ENCODE measurements around the gene CDYL.
A peak's percentile ranks its signal among the peaks of the same experiment; 100 is the strongest.

CDYL gene

DNA sequence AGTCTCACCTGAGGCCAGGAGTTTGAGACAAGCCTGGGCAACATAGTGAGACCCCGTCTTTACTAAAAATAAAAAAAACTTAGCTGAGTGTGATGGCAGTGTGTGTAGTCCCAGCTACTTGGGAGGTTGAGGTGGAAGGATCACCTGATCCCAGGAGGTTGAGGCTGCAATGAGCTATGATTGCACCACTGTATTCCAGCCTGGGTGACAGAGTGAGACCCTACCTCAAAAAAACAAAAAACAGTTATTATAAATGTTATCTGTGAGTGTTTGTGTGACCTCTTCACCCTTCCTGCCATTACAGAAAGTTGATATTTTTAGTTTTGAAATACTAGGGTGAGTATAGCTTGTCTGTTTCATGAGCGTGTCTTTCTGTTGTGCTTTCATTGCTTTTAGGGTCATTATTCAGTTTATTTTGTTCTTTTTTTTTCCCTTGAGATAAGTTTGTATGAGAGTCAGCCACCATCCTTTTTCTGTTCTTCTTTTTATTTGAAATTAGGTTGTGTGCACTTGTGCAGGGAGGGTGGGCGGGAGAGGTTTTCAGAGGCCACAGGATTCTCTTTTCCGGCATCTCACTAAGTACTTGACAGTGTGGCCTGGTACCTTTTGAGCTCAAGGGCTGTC is 26.2 kb downstream of the CDYL start:
- Mint-ChIP-seq H3K4me1 (peaks cover 51 to 87% of the 10 kb centered on the region in 2 donors), H3K4me3 (peak overlapping the region; percentile 65 to 66), H3K36me3 (peaks cover 1 to 4% of the 10 kb centered on the region in 2 donors), H3K27me3 (no peaks in the 10 kb centered on the region), H3K9me3 (peaks cover 0 to 2% of the 10 kb centered on the region in 2 donors), H3K27ac (peak overlapping the region; percentile 60)
- no peak for DNase-seq
- ATAC-seq (replicated peaks), result peak; percentile 80 to 87

DNA sequence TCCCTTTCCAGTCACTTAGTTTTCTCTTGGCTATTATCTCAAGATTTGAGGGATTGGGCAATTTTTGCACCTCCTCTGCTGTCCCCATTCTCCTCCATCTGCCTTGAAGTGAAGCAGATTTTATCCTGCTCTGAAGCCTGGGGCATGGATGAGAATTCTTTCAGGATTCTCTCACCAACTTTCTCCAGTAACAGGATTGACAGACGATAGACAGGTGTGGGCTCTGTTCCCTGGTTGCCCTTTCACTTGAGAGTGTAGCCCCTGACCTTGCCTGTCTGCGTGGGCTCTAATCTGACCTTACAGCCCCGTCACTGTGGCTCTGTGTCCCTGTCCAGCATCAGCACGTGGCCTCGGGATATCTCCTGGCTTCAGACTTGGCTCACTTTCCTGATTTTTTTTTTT is 27.1 kb downstream of the CDYL start:
- DNase-seq (no peak), ATAC-seq (replicated peaks) (no peak)
- H3K4me1 Mint-ChIP-seq, result peaks cover 47 to 84% of the 10 kb centered on the region in 2 donors
- no peaks in the 10 kb centered on the region for H3K27me3 Mint-ChIP-seq
- H3K9me3 Mint-ChIP-seq, result peaks cover 0 to 2% of the 10 kb centered on the region in 2 donors
- H3K4me3 Mint-ChIP-seq, result peak overlapping the region; percentile 65 to 66
- peaks cover 1 to 9% of the 10 kb centered on the region in 2 donors for H3K36me3 Mint-ChIP-seq
- H3K27ac Mint-ChIP-seq, result no peak overlapping the region

DNA sequence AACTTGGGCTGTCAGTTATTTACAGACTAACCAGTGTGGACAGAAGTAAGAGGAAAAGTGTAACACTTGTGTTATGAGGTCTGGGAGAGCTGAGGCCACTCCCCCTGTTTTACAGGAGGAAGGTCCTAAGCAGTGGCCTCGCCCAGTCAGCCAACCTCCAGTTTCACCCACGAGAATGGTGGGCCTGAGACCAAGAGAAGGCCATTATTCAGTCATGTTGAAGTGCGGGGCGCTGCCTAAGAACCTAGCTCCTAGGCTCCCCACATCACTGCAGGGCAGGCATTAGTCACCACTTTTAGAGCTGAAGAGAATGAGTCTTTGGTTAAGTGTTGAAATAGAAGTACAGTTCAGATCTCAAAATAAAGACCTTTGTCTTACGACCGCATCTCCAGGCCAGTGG is 27.9 kb downstream of the CDYL start:
- ATAC-seq (replicated peaks) (no peak), DNase-seq (no peak)
- Mint-ChIP-seq H3K9me3 (peaks cover 0 to 2% of the 10 kb centered on the region in 2 donors), H3K36me3 (peaks cover 0 to 10% of the 10 kb centered on the region in 2 donors), H3K4me1 (peaks cover 45 to 82% of the 10 kb centered on the region in 2 donors), H3K4me3 (no peak overlapping the region), H3K27ac (no peak overlapping the region), H3K27me3 (no peaks in the 10 kb centered on the region)

DNA sequence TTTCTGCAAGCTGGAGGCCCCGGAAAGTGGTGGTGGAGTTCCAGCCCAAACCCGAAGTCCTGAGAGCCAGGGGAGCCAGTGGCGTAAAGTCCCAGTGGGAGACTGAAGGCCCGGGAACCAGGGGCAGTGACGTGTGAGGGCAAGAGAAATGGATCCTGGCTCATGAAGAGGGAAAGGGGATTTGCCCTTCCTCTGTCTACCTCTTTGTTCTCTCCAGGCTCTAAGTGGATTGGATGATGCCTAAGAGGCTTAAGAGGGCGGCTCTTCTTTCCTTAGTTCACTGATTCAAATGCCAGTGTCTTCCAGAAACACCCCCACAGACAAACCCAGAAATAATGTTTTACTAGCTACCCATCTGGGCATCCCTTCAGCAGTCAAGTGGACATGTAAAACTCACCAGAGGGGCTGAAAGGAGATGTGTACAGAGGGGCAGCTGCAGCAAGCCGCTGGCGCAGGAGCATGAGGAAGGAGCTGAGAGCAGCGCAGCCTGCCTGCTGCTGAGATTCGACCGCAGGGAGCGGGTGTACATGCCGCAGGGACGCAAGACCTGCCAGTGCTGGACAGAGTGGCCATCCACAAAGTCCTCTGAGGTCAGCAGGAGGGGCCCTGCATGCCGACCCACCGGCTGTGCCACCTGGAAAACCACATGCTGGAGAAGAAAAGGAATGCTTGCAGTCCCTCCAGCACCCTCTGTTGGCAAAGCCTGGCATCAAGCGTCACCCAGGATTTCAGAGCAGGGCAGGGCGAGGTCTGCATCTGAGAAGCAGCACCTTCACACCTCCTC is 29.5 kb downstream of the CDYL start:
- Mint-ChIP-seq H3K36me3 (peaks cover 5 to 13% of the 10 kb centered on the region in 2 donors), H3K4me3 (no peak overlapping the region), H3K4me1 (peaks cover 48 to 85% of the 10 kb centered on the region in 2 donors), H3K9me3 (peaks cover 0 to 4% of the 10 kb centered on the region in 2 donors), H3K27ac (no peak overlapping the region), H3K27me3 (no peaks in the 10 kb centered on the region)
- DNase-seq (no peak), ATAC-seq (replicated peaks) (no peak)

DNA sequence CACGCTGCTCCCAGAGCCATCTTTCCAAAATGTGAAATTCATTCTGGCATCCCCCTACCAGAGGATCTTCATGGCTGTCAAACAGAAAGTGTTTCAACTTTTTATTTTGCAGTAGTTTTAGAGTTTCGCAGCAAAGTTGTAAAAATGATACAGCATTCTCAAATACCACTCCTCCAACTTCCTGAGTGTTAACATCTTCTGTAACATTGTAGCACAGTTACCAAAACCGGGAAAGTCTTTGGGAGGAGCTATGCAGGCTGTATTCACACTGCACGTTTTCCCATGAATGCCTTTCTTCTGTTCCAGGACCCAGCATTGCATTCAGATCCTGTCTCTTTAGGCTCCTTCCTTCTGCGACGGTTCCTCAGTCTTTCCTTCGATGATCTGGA is 30.1 kb downstream of the CDYL start:
- Mint-ChIP-seq H3K9me3 (peaks cover 0 to 4% of the 10 kb centered on the region in 2 donors), H3K36me3 (peaks cover 5 to 13% of the 10 kb centered on the region in 2 donors), H3K27me3 (no peaks in the 10 kb centered on the region), H3K4me1 (peaks cover 47 to 85% of the 10 kb centered on the region in 2 donors), H3K27ac (no peak overlapping the region), H3K4me3 (no peak overlapping the region)
- DNase-seq (no peak), ATAC-seq (replicated peaks) (no peak)

DNA sequence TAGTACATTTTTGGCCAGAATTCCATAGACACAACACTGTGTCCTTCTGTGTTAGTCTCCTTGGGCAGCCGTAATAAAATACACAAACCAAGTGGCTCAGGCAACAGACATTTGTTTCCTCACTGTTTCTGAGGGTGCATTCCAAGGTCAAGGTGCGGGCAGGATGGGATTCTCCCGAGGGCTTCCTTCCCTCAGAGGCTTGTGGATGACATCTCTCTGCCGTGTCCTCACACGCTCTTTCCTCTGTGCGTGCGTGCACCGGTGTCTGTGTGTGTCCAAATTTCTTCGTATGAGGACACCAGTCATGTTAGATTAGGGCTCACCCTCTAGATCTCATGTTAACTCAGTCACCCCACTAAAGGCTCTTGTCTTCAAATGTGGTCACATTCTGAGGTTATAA is 30.6 kb downstream of the CDYL start:
- no peak for DNase-seq
- Mint-ChIP-seq H3K27me3 (no peaks in the 10 kb centered on the region), H3K4me1 (peaks cover 46 to 85% of the 10 kb centered on the region in 2 donors), H3K27ac (no peak overlapping the region), H3K36me3 (peaks cover 5 to 13% of the 10 kb centered on the region in 2 donors), H3K4me3 (no peak overlapping the region), H3K9me3 (peaks cover 0 to 5% of the 10 kb centered on the region in 2 donors)
- ATAC-seq (replicated peaks), result no peak

DNA sequence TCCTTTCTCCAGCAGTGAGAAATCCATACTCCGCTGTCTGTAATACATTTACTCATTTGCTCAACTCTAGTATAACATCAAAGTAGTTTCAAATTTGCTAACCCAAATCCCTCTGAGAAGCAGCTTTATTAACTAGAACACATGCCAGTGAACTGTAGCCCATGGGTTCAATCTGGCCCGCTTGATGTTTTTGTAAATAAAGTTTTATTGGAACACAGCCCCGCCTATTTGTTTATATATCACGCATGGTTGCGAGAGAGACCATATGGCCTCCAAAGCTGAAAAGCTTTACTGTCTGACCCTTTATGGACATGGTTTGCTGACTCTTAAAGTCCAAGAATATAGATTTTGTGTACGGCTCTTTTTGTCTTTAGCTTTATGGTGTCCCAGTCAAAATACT is 32.2 kb downstream of the CDYL start:
- no peak overlapping the region for H3K4me3 Mint-ChIP-seq
- peaks cover 0 to 6% of the 10 kb centered on the region in 2 donors for H3K9me3 Mint-ChIP-seq
- peaks cover 6 to 13% of the 10 kb centered on the region in 2 donors for H3K36me3 Mint-ChIP-seq
- H3K27ac Mint-ChIP-seq, result no peak overlapping the region
- H3K4me1 Mint-ChIP-seq, result peaks cover 49 to 85% of the 10 kb centered on the region in 2 donors
- DNase-seq (no peak), ATAC-seq (replicated peaks) (no peak)
- H3K27me3 Mint-ChIP-seq, result no peaks in the 10 kb centered on the region

DNA sequence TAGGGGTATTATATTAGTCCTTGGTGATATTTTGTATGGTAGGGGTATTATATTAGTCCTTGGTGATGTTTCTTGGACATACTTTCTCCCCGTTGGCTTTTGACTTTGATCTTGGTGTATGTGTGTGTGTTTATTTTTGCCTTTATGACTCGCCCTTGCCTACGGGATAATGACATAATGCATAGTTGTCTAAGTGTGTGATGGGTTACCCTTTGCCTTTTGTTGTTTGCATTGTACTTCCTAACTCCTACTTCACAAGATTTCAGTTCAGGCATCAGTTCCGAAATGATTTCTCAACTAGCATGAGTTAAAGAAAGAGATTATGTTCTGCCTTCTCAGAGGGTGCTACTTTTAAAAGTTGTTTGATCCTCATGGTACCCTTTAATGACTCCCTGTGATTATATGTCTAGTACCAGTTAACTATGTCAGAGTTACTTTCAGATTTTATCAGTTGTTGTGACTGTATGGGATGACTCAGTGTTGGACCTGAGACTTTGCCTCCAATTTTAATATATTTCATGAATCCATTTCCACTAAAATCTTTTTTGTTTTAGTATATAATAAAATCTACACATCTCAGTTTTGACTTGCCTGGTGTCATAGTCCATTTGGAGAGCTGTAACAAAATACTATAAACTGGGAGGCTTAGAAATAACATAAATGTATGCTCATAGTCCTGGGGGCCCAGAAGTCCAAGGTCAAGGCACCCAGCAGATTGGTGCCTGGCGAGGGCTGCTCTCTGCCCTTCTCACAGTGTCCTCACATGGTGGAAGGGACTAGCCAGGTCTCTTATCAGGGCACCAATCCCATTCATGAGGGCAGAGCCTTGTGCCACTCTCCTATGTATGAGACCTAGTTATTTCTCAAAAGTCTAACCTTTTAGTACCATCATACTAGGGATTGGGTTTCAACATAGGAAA is 34.1 kb downstream of the CDYL start:
- peaks cover 48 to 84% of the 10 kb centered on the region in 2 donors for H3K4me1 Mint-ChIP-seq
- peaks cover 0 to 6% of the 10 kb centered on the region in 2 donors for H3K9me3 Mint-ChIP-seq

DNA sequence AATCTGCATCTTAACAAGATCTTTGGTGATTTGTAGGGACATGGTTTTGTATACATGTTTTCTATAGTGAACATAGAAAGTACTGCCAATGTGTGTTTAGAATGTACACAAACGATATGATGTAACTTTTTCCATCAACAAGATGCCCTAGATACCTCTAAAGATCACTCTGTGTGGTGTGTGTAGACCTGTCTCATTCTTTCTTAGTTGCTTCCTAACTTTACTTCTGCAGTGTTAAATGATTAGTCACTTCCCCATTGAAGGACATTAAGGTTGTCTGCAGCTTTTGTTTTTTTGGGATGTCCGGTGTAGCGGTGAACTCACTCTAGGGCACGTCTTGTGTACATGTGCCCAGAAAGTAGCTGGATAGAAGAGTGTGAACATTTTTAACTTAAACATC is 35.9 kb downstream of the CDYL start:
- peak; percentile 66 to 67 for ATAC-seq (replicated peaks)
- peaks cover 6 to 9% of the 10 kb centered on the region in 2 donors for H3K36me3 Mint-ChIP-seq
- no peak overlapping the region for H3K27ac Mint-ChIP-seq
- H3K9me3 Mint-ChIP-seq, result peaks cover 0 to 6% of the 10 kb centered on the region in 2 donors
- peaks cover 37 to 66% of the 10 kb centered on the region in 2 donors for H3K4me1 Mint-ChIP-seq
- no peaks in the 10 kb centered on the region for H3K27me3 Mint-ChIP-seq
- H3K4me3 Mint-ChIP-seq, result peak overlapping the region in 1 of 2 donors; percentile 9
- no peak for DNase-seq

More for the DNA sequence above, 34.1 kb downstream of the CDYL start:
- Mint-ChIP-seq H3K4me3 (no peak overlapping the region), H3K36me3 (peaks cover 6 to 13% of the 10 kb centered on the region in 2 donors), H3K27ac (no peak overlapping the region), H3K27me3 (no peaks in the 10 kb centered on the region)
- ATAC-seq (replicated peaks) (no peak), DNase-seq (no peak)

DNA sequence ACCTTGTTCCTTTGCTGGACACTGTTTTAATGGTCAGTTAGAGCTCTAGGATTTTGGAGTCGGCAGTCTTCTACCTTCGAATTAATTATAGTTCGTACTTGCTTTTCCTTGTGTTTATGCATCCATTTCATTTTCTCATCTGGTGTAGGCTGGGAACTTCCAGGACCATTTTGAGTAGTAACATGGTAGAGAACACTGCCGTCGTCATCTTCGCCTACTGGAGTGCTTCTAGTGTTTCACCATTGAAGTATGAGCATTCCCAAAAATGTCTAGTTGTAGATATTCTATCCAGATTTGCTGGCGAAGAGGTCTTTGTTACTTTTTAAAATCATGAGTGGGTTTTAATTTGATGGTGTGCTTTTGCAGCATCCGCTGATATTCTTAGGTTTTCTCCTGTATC is 36.9 kb downstream of the CDYL start:
- ATAC-seq (replicated peaks) (no peak), DNase-seq (no peak)
- peaks cover 6 to 7% of the 10 kb centered on the region in 2 donors for H3K36me3 Mint-ChIP-seq
- H3K27ac Mint-ChIP-seq, result no peak overlapping the region
- no peak overlapping the region for H3K4me3 Mint-ChIP-seq
- H3K9me3 Mint-ChIP-seq, result peaks cover 0 to 6% of the 10 kb centered on the region in 2 donors
- H3K4me1 Mint-ChIP-seq, result peaks cover 35 to 62% of the 10 kb centered on the region in 2 donors
- H3K27me3 Mint-ChIP-seq, result no peaks in the 10 kb centered on the region

DNA sequence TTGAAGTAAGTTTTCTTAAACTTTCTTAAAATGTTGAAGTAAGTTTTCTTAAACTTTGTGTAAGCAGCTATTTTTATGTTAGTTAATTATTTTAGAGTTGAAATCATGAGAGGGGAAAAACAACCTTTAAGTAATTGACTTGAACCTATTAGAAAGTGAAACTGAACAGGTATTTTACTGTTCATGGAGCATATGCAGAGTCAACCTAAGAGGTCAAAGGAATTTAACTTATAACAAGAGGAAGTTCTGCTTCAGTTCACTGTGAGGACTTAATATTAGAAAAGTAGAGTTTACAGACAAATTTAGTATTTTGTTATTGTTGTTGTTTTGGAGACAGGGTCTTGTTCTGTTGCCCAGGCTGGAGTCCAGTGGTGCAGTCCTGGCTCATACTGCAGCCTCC is 38.0 kb downstream of the CDYL start:
- DNase-seq, result no peak
- no peak overlapping the region for H3K4me3 Mint-ChIP-seq
- peaks cover 0 to 6% of the 10 kb centered on the region in 2 donors for H3K9me3 Mint-ChIP-seq
- H3K4me1 Mint-ChIP-seq, result peaks cover 37 to 64% of the 10 kb centered on the region in 2 donors
- no peaks in the 10 kb centered on the region for H3K27me3 Mint-ChIP-seq
- no peak overlapping the region for H3K27ac Mint-ChIP-seq
- peak; percentile 49 to 50 for ATAC-seq (replicated peaks)
- peaks cover 7% of the 10 kb centered on the region in 2 donors for H3K36me3 Mint-ChIP-seq

DNA sequence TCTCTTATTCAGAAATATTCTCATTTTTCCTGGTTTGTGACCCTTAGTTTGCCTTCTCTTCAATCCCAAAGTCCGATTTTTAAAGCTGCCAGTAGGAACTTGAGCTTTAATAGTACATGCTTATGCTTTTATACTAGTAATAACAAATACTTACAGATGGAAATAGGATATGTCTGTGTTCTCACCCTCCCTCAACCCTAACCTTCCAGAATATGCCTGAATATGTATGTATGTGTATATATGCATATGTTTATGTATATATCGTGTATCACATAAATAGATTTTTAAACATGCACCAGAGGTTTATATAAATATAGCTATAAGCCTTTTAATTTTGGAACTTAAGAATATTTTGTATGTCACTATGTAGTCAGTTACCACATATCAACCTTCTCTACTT is 38.8 kb downstream of the CDYL start:
- no peak overlapping the region for H3K4me3 Mint-ChIP-seq
- ATAC-seq (replicated peaks) (no peak), DNase-seq (no peak)
- H3K36me3 Mint-ChIP-seq, result peaks cover 6 to 8% of the 10 kb centered on the region in 2 donors
- peaks cover 0 to 4% of the 10 kb centered on the region in 2 donors for H3K9me3 Mint-ChIP-seq
- H3K27me3 Mint-ChIP-seq, result no peaks in the 10 kb centered on the region
- H3K27ac Mint-ChIP-seq, result no peak overlapping the region
- H3K4me1 Mint-ChIP-seq, result peaks cover 41 to 69% of the 10 kb centered on the region in 2 donors

DNA sequence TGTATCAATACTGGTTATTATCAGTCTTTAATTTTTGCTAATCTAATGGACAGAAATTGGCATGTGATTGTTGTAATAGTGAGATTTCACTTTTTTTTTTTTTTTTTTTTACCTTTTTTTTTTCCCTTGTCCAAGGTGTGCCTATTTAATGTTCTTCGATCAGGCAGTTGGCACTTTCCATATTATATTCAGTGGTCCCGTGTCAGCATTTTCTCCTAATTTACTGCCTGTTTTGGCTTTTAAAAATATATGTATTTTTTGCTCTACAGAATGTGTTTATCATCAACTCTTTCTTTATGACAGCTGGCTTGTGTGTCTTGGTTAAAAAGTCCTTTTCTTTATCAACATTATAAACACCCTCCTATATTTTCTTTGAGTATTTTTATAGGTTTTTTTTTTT is 39.4 kb downstream of the CDYL start:
- no peak overlapping the region for H3K27ac Mint-ChIP-seq
- H3K36me3 Mint-ChIP-seq, result peaks cover 6 to 8% of the 10 kb centered on the region in 2 donors
- peaks cover 0 to 2% of the 10 kb centered on the region in 2 donors for H3K9me3 Mint-ChIP-seq
- H3K4me1 Mint-ChIP-seq, result peaks cover 42 to 69% of the 10 kb centered on the region in 2 donors
- no peak overlapping the region for H3K4me3 Mint-ChIP-seq
- no peaks in the 10 kb centered on the region for H3K27me3 Mint-ChIP-seq
- ATAC-seq (replicated peaks) (no peak), DNase-seq (no peak)

DNA sequence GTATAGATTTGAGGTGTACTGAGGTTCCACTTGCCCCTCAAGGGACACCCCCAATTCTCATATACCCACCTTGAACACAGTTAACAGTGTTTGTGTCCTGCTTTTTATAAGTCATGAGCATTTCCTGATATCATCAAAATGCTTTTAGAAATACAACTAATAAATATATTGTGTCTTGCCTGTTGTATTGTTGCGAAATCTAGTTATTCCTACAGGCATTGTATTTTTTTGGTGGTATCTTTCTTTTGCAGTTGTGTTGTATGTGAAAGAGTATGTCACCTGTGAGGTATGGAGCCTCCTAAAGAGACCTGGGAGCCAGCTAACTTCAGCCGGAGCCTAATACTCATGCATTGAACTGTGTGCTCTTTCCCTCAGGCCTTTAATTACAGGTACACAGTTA is 40.7 kb downstream of the CDYL start:
- peaks cover 4 to 8% of the 10 kb centered on the region in 2 donors for H3K36me3 Mint-ChIP-seq
- no peak overlapping the region for H3K4me3 Mint-ChIP-seq
- H3K9me3 Mint-ChIP-seq, result no peaks in the 10 kb centered on the region
- ATAC-seq (replicated peaks), result no peak
- H3K27ac Mint-ChIP-seq, result no peak overlapping the region
- peaks cover 36 to 61% of the 10 kb centered on the region in 2 donors for H3K4me1 Mint-ChIP-seq
- H3K27me3 Mint-ChIP-seq, result no peaks in the 10 kb centered on the region
- DNase-seq, result no peak

Data from stimulated activated naive B cell treated with anti-CD40 and anti-IgM and Interleukin-4, amounts not matched to agents 10 μg/mL and 1 μg/mL and 100 μg/mL, for 72 hours (primary cell).